LHCN-M2 (cell line): ENCODE measurements around the gene FAM131A. TPM values are rescaled to one million over a fixed set of nuclear protein-coding genes. Genes with fewer than 3 reads are reported as not detected.

Experiments
- DNase-seq: peaks from one replicate; pipeline ENCODE4 v3.0.0-alpha.2; 2012; ENCODE audit warnings: low read depth
- total RNA-seq: library from RNA; depleted of rRNA; stranded (reverse); fragments of >200 nt; gene quantifications from 2 replicates; pipeline ENCODE4 v1.2.3, GENCODE V29; 2014; rRNA removed

The FAM131A gene
- total RNA-seq, 1 experiment from 2014 or later, result 7.1 TPM

- DNase-seq, result no peak
These were observed 52.0 kb downstream of the FAM131A start for GRCh38 chr3:184389384-184389783.

GRCh38 chr3:184389935-184390528, 52.6 kb downstream of the FAM131A start:
- DNase-seq, result no peak

GRCh38 chr3:184391266-184391665, 53.9 kb downstream of the FAM131A start:
- DNase-seq, result no peak

- DNase-seq, result peak; percentile 38
These were observed 57.9 kb downstream of the FAM131A start for GRCh38 chr3:184395320-184395660.

Other genes starting within 250 kb of the FAM131A start
- gene HTR3E, start 240.5 kb upstream of the FAM131A start, total RNA-seq, result not detected in 2 replicates
- 35.4 and 40.8 TPM in 2 replicates for gene EIF2B5, start 202.2 kb upstream of the FAM131A start, total RNA-seq
- 50.1 and 63.5 TPM in 2 replicates for gene DVL3, start 182.2 kb upstream of the FAM131A start, total RNA-seq
- 569 and 621 TPM in 2 replicates for gene AP2M1, start 162.7 kb upstream of the FAM131A start, total RNA-seq
- 34.8 and 45.4 TPM in 2 replicates for gene ABCF3, start 151.4 kb upstream of the FAM131A start, total RNA-seq
- gene VWA5B2, start 108.0 kb upstream of the FAM131A start, total RNA-seq, result not detected in 2 replicates
- 71.4 and 77.7 TPM in 2 replicates for gene ALG3, start 88.6 kb upstream of the FAM131A start, total RNA-seq
- 2.9 and 5.2 TPM in 2 replicates for gene EEF1AKMT4, start 87.9 kb upstream of the FAM131A start, total RNA-seq
- 0.69 TPM in 1 of 2 replicates, not detected in the other for gene CAMK2N2, start 76.0 kb upstream of the FAM131A start, total RNA-seq
- not detected in 2 replicates for gene ECE2, start 61.6 kb upstream of the FAM131A start, total RNA-seq
- gene PSMD2, start 38.4 kb upstream of the FAM131A start, total RNA-seq, result 623 and 688 TPM in 2 replicates
- 302 and 321 TPM in 2 replicates for gene EIF4G1, start 23.0 kb upstream of the FAM131A start, total RNA-seq
- gene CLCN2, start 24.0 kb downstream of the FAM131A start, total RNA-seq, result 4.4 and 5.9 TPM in 2 replicates
- gene POLR2H, start 24.1 kb downstream of the FAM131A start, total RNA-seq, result 106 and 116 TPM in 2 replicates
- gene THPO, start 40.6 kb downstream of the FAM131A start, total RNA-seq, result not detected in 2 replicates
- gene CHRD, start 42.5 kb downstream of the FAM131A start, total RNA-seq, result 0.11 and 1.7 TPM in 2 replicates
- gene EPHB3, start 224.2 kb downstream of the FAM131A start, total RNA-seq, result 2.5 and 4.2 TPM in 2 replicates